K562 (cell line): Measurements from ENCODE around the gene MICALL2.

Experiments used
- ATF4 ChIP-seq: fragments of 450-650 bp; formaldehyde crosslinking; IDR thresholded peaks from 2 replicates; pipeline ENCODE4 v1.4.0; 2022; ENCODE audit warnings: mild to moderate bottlenecking, moderate library complexity
- BRD4 ChIP-seq: fragments of 200-600 bp; sonication (generic); IDR thresholded peaks from 2 replicates; pipeline ENCODE4 v1.6.1; 2017; ENCODE audit warnings: inconsistent platforms
- FOS ChIP-seq: IDR thresholded peaks from 3 replicates; pipeline ENCODE4 v1.6.1; 2011; ENCODE audit not compliant: insufficient read length; ENCODE audit errors: extremely low read depth
- TARDBP ChIP-seq: fragments of 450-650 bp; IDR thresholded peaks from 2 replicates; pipeline ENCODE4 v1.6.1; 2016
- TCF7 ChIP-seq: sonication (generic); IDR thresholded peaks from 2 replicates; pipeline ENCODE4 v1.6.1; 2016; ENCODE audit warnings: antibody characterized with exemption, borderline replicate concordance

DNA sequence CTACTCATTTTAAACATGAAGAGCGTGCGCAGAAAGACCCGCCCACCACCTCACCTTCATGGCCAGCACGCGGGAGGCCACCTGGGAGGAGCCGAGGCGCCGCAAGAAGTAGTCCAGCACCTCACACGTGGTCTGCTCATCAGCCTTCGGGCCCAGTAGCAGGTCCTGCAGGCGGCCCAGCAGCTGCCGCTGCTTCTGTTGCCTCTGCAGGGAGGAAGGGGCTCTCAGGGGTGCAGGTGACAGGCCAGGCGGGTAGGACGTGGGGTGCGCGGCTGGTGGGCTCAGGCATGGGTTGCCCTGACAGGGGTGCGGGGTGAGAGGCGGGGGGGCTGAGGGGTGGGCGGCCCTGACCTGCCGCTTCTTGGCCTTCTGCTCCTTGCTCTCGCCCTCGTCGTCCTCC, 27.3 kb upstream of the MICALL2 start:
- TF ChIP-seq BRD4 (no peak), TARDBP (no peak), FOS (no peak), TCF7 (no peak), ATF4 (no peak)
